GM23338 (cell line): ENCODE data around the gene TSHZ2. TPM values are rescaled to one million over a fixed set of nuclear protein-coding genes. Genes with fewer than 3 reads are reported as not detected.

Experiments
- CREB1 ChIP-seq: fragments of 250-450 bp; sonication (Bioruptor Pico); IDR thresholded peaks from 2 replicates; pipeline ENCODE4 v1.5.0; 2020; ENCODE audit warnings: low read depth, mild to moderate bottlenecking, moderate library complexity
- EZH2 ChIP-seq: fragments of 200-600 bp; sonication (generic); IDR thresholded peaks from one replicate; pipeline ENCODE4 v1.8.0; 2017; ENCODE audit warnings: antibody characterized with exemption, mild to moderate bottlenecking, low read depth; ENCODE audit not compliant: unreplicated experiment
- EZH2phosphoT487 ChIP-seq: fragments of 200-600 bp; sonication (generic); IDR thresholded peaks from one replicate; pipeline ENCODE4 v1.8.1; 2018; ENCODE audit warnings: antibody characterized with exemption; ENCODE audit not compliant: unreplicated experiment
- STAT1 ChIP-seq: IDR thresholded peaks from one replicate; pipeline ENCODE4 v1.6.1; 2016; ENCODE audit warnings: antibody characterized with exemption; ENCODE audit not compliant: unreplicated experiment
- ZNF331 ChIP-seq: fragments of 250-450 bp; sonication (Bioruptor Pico); IDR thresholded peaks from 2 replicates; pipeline ENCODE4 v1.5.0; 2020; ENCODE audit warnings: low read depth, mild to moderate bottlenecking, moderate library complexity
- polyA plus RNA-seq: library from polyadenylated mRNA; unstranded; fragments of >200 nt; fragmentation: Nextera tagmentation; extraction: Ambion mirVana; gene quantifications from 2 replicates; pipeline ENCODE4 v1.2.1, GENCODE V29; 2016
- total RNA-seq: library from RNA; depleted of rRNA; stranded (reverse); fragments of >200 nt; shearing (Covaris generic); gene quantifications from 2 replicates; pipeline ENCODE4 v1.2.3, GENCODE V29; 2014
- TF ChIP-seq, protein P1 (sequence below): IDR thresholded peaks from one replicate; pipeline ENCODE4 v1.6.1; 2018; ENCODE audit warnings: antibody characterized with exemption; ENCODE audit not compliant: unreplicated experiment
- TF ChIP-seq, protein P2 (sequence below): fragments of 250-450 bp; sonication (Bioruptor Pico); IDR thresholded peaks from 2 replicates; pipeline ENCODE4 v1.5.0; 2020; ENCODE audit warnings: mild to moderate bottlenecking, moderate library complexity

Gene TSHZ2
- total and polyA plus RNA-seq, 2 experiments from 2014 or later, result 0.49 to 1.3 TPM

DNA sequence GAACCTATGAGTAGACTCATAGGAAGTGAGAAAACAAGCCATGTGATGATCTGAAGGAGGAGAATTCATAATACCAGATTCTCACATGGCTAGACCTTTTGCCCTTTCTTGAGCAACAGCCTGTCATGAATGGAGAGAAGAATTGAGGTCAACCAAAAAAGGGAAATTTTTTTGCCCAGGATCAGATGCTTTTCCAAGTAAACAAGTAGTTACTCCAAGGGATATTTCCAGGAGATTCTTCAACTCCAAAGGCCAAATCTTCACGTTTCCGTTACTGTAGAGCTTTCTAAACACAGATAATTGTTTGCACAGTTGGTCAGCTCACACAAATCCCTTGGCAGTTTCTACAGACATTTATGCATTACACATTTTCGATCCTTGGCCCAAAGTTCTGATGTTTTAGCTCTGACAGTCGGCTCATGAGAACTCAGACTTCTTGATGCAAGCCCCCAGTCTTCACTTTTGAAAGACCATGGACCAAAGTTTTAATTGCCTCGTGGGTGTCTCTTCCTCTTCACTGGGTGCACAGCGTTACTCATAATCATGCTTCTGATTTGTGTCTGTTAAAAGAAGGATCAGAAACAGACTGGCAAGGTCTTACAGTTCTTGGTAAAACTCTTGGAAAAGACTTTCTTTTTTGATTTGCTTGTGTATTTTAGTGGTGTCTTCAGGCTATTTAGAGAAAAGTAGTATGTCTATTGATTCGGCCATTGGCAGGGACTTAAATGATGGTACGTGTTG lies 115.0 kb downstream of the TSHZ2 start (continued):
- TF ChIP-seq, protein P1, sequence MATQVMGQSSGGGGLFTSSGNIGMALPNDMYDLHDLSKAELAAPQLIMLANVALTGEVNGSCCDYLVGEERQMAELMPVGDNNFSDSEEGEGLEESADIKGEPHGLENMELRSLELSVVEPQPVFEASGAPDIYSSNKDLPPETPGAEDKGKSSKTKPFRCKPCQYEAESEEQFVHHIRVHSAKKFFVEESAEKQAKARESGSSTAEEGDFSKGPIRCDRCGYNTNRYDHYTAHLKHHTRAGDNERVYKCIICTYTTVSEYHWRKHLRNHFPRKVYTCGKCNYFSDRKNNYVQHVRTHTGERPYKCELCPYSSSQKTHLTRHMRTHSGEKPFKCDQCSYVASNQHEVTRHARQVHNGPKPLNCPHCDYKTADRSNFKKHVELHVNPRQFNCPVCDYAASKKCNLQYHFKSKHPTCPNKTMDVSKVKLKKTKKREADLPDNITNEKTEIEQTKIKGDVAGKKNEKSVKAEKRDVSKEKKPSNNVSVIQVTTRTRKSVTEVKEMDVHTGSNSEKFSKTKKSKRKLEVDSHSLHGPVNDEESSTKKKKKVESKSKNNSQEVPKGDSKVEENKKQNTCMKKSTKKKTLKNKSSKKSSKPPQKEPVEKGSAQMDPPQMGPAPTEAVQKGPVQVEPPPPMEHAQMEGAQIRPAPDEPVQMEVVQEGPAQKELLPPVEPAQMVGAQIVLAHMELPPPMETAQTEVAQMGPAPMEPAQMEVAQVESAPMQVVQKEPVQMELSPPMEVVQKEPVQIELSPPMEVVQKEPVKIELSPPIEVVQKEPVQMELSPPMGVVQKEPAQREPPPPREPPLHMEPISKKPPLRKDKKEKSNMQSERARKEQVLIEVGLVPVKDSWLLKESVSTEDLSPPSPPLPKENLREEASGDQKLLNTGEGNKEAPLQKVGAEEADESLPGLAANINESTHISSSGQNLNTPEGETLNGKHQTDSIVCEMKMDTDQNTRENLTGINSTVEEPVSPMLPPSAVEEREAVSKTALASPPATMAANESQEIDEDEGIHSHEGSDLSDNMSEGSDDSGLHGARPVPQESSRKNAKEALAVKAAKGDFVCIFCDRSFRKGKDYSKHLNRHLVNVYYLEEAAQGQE, result no peak
- TF ChIP-seq EZH2 (no peak), EZH2phosphoT487 (no peak), STAT1 (no peak), CREB1 (CRISPR knock-in tag) (no peak), ZNF331 (CRISPR knock-in tag) (no peak)
- TF ChIP-seq, protein P2, sequence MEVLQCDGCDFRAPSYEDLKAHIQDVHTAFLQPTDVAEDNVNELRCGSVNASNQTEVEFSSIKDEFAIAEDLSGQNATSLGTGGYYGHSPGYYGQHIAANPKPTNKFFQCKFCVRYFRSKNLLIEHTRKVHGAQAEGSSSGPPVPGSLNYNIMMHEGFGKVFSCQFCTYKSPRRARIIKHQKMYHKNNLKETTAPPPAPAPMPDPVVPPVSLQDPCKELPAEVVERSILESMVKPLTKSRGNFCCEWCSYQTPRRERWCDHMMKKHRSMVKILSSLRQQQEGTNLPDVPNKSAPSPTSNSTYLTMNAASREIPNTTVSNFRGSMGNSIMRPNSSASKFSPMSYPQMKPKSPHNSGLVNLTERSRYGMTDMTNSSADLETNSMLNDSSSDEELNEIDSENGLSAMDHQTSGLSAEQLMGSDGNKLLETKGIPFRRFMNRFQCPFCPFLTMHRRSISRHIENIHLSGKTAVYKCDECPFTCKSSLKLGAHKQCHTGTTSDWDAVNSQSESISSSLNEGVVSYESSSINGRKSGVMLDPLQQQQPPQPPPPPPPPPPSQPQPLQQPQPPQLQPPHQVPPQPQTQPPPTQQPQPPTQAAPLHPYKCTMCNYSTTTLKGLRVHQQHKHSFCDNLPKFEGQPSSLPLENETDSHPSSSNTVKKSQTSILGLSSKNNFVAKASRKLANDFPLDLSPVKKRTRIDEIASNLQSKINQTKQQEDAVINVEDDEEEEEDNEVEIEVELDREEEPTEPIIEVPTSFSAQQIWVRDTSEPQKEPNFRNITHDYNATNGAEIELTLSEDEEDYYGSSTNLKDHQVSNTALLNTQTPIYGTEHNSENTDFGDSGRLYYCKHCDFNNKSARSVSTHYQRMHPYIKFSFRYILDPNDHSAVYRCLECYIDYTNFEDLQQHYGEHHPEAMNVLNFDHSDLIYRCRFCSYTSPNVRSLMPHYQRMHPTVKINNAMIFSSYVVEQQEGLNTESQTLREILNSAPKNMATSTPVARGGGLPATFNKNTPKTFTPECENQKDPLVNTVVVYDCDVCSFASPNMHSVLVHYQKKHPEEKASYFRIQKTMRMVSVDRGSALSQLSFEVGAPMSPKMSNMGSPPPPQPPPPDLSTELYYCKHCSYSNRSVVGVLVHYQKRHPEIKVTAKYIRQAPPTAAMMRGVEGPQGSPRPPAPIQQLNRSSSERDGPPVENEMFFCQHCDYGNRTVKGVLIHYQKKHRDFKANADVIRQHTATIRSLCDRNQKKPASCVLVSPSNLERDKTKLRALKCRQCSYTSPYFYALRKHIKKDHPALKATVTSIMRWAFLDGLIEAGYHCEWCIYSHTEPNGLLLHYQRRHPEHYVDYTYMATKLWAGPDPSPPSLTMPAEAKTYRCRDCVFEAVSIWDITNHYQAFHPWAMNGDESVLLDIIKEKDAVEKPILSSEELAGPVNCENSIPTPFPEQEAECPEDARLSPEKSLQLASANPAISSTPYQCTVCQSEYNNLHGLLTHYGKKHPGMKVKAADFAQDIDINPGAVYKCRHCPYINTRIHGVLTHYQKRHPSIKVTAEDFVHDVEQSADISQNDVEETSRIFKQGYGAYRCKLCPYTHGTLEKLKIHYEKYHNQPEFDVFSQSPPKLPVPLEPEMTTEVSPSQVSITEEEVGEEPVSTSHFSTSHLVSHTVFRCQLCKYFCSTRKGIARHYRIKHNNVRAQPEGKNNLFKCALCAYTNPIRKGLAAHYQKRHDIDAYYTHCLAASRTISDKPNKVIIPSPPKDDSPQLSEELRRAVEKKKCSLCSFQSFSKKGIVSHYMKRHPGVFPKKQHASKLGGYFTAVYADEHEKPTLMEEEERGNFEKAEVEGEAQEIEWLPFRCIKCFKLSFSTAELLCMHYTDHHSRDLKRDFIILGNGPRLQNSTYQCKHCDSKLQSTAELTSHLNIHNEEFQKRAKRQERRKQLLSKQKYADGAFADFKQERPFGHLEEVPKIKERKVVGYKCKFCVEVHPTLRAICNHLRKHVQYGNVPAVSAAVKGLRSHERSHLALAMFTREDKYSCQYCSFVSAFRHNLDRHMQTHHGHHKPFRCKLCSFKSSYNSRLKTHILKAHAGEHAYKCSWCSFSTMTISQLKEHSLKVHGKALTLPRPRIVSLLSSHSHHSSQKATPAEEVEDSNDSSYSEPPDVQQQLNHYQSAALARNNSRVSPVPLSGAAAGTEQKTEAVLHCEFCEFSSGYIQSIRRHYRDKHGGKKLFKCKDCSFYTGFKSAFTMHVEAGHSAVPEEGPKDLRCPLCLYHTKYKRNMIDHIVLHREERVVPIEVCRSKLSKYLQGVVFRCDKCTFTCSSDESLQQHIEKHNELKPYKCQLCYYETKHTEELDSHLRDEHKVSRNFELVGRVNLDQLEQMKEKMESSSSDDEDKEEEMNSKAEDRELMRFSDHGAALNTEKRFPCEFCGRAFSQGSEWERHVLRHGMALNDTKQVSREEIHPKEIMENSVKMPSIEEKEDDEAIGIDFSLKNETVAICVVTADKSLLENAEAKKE (CRISPR knock-in tag), result no peak
